GM06990 (cell line): ENCODE measurements around the gene ADAMTS18.

Source experiments
- DNase-seq: peaks from one replicate; pipeline ENCODE4 v3.0.0-alpha.2; 2011; ENCODE audit not compliant: insufficient read length; ENCODE audit errors: extremely low read depth
- H3K27me3 ChIP-seq: replicated peaks from 2 replicates; pipeline ENCODE4 v1.6.0; 2011; ENCODE audit warnings: low read length; ENCODE audit not compliant: control insufficient read depth, insufficient read depth
- H3K36me3 ChIP-seq: 2 replicates; pipeline ENCODE4 v1.5.1; 2011; ENCODE audit warnings: low read length; ENCODE audit not compliant: control insufficient read depth, insufficient read depth
- H3K4me3 ChIP-seq: replicated peaks from 2 replicates; pipeline ENCODE4 v1.5.1; 2011; ENCODE audit warnings: low read depth, mild to moderate bottlenecking, control low read depth, low read length
- TF ChIP-seq, protein P1 (sequence below): IDR thresholded peaks from 2 replicates; pipeline ENCODE4 v1.5.1; 2011; ENCODE audit warnings: low read length, control low read depth, mild to moderate bottlenecking, inconsistent platforms; ENCODE audit not compliant: insufficient read depth, poor library complexity, severe bottlenecking

The ADAMTS18 gene

GRCh38 chr16:77295896-77296295, 138.9 kb downstream of the ADAMTS18 start:
- H3K27me3 ChIP-seq = no peaks in the 10 kb centered on the region; the same call in 1 of the 2 replicates
- TF ChIP-seq, protein P1, sequence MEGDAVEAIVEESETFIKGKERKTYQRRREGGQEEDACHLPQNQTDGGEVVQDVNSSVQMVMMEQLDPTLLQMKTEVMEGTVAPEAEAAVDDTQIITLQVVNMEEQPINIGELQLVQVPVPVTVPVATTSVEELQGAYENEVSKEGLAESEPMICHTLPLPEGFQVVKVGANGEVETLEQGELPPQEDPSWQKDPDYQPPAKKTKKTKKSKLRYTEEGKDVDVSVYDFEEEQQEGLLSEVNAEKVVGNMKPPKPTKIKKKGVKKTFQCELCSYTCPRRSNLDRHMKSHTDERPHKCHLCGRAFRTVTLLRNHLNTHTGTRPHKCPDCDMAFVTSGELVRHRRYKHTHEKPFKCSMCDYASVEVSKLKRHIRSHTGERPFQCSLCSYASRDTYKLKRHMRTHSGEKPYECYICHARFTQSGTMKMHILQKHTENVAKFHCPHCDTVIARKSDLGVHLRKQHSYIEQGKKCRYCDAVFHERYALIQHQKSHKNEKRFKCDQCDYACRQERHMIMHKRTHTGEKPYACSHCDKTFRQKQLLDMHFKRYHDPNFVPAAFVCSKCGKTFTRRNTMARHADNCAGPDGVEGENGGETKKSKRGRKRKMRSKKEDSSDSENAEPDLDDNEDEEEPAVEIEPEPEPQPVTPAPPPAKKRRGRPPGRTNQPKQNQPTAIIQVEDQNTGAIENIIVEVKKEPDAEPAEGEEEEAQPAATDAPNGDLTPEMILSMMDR = no peak
- no peak for DNase-seq
- H3K36me3 ChIP-seq = no peaks in the 10 kb centered on the region
- H3K4me3 ChIP-seq = no peak overlapping the region

DNA sequence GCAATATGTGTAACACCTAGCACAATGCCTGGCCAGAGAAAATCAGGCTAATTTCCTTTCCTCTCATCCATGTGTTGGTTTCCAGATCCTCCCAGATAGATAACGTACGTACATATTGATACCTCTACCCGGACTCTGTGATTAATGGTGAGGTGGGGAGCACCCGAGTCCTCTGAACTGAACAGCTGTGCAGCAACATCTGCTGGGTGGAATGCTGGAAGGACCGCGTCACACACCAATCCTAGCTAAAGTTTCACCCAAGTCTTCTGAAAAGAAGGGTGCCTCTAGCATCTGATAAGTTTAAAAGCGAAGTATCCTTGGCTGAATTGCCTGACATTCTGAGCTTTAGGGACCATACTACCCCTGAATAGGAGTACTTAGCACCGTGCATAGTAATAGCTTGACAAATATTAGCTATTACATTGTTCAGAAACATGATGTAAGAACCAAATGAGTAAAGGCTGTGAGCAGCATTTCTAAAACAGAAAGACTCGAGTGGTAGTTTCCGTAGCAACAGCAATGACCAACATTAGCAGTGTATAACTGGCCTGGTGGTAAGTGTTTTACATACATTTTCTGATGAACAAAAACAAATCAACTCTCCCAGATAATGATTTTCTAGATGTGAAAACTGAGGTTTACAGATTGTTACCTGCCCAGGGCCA, 144.3 kb downstream of the ADAMTS18 start:
- TF ChIP-seq, protein P1 = no peak
- DNase-seq = no peak
- Histone ChIP-seq H3K4me3 (no peak overlapping the region), H3K27me3 (no peaks in the 10 kb centered on the region; the same call in 1 of the 2 replicates), H3K36me3 (no peaks in the 10 kb centered on the region)

DNA sequence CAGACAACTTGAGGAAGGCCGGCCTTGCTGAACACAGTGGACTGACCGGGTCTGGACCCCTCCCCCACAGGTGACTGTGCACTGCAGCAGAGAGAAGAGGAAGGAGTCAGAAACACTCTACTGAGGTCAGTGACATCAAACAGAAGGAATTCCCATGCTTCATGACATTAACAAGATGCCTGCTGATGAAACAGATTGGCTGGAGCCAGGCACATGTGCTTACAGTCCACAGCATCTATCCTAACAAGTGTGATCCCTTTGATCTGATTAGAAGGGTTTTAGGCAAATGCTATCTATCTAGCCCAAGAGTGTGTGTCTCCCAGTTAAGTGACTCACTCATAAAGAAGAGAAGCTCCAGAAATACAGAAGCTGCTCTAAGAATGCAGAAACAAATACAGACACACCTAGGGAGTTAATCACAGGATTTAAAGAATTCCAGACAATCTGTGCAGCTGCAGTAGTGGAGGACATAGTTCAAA, 145.5 kb downstream of the ADAMTS18 start:
- H3K4me3 ChIP-seq = no peak overlapping the region

DNA sequence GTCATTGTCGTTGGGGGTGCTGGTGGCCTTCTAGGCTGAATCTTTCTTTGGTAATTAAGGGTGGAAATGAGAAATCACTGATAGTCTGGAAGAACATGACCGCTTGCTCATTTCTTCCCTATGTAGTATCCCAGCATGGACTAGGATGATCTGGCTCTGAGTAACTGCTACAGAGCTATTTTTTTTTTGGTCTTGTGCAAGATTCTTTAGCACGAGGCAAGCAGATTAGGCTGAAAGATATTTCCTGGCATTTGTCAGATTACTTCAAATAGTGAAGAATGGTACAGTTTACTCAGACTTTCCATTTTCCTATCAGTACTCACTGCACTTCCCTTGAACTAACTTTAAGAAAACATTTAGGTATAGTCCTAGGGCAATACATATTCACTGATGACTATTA, 146.6 kb downstream of the ADAMTS18 start:
- Histone ChIP-seq H3K27me3 (no peaks in the 10 kb centered on the region; the same call in 1 of the 2 replicates), H3K4me3 (no peak overlapping the region), H3K36me3 (no peaks in the 10 kb centered on the region)
- no peak for DNase-seq
- TF ChIP-seq, protein P1 = no peak

More for the DNA sequence above, 145.5 kb downstream of the ADAMTS18 start:
- TF ChIP-seq, protein P1 = no peak
- DNase-seq = no peak
- H3K36me3 ChIP-seq = no peaks in the 10 kb centered on the region
- H3K27me3 ChIP-seq = no peaks in the 10 kb centered on the region; the same call in 1 of the 2 replicates

GRCh38 chr16:77285676-77286075, 149.2 kb downstream of the ADAMTS18 start:
- TF ChIP-seq, protein P1 = no peak
- Histone ChIP-seq H3K4me3 (no peak overlapping the region), H3K27me3 (no peaks in the 10 kb centered on the region; the same call in 1 of the 2 replicates), H3K36me3 (no peaks in the 10 kb centered on the region)
- no peak for DNase-seq
